ENCODE data around the gene ARL8B.
"Not testable (repeated sequence)": the region's sequence is repeated elsewhere in the genome, so short reads cannot be mapped to it uniquely, and the experiment has no call there.

Gene ARL8B

DNA sequence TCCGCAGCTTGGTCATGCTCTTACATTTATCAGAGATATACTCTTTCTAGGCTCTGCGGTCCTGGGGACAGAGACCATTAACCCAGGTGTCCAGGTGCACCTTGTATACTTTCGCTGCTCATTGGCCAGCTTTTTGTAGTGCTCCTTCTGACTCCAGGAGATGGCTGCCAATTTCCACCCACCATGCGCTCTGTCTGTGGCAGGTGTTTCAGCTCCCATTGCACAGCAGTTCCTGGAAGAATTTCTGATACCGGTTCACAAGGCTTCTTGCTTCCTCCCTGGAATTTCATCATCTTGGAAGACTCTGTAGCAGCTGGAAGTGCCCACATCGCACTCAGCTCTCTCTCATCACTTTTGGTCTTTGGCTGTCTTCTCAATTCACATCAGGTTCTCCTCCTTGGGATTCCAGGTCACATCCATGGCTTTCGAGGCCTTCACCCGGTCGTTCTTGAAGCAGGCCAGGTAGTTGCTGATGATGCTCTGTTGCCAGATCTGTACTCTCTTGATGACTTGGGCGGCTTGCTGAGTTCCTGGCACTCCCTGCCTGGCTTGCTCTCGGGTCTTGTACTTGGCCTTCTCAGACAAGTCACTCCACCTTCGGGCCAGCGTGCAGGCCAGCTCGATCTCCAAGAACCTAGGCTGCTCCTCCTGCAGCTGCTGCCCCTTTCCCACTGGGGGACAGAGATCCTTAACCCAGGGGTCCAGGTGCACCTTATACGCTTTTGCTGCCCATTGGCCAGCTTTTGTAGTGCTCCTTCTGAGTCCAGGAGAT is 41.1 kb upstream of the ARL8B start:
- Histone ChIP-seq H3K4me1 (no peaks in the 10 kb centered on the region), H3K27me3 (ENCODE audit: control insufficient read depth, insufficient read depth, low read length) (no peaks in the 10 kb centered on the region), H3K4me2 (ENCODE audit: low read length) (no peak overlapping the region), H3K36me3 (ENCODE audit: control insufficient read depth, insufficient read depth, low read length) (no peaks in the 10 kb centered on the region), H3K9me3 (ENCODE audit: control insufficient read depth, low read length) (no peaks in the 10 kb centered on the region), H3K27ac (no peak overlapping the region), H3K79me2 (no peaks in the 10 kb centered on the region), H3K4me3 (ENCODE audit: low read depth, low read length) (no peak overlapping the region), H2AFZ (no peak overlapping the region), H3K9ac (no peak overlapping the region)
- TF ChIP-seq CTCF (IDR thresholded peaks at IDR 0.05) = no peak

DNA sequence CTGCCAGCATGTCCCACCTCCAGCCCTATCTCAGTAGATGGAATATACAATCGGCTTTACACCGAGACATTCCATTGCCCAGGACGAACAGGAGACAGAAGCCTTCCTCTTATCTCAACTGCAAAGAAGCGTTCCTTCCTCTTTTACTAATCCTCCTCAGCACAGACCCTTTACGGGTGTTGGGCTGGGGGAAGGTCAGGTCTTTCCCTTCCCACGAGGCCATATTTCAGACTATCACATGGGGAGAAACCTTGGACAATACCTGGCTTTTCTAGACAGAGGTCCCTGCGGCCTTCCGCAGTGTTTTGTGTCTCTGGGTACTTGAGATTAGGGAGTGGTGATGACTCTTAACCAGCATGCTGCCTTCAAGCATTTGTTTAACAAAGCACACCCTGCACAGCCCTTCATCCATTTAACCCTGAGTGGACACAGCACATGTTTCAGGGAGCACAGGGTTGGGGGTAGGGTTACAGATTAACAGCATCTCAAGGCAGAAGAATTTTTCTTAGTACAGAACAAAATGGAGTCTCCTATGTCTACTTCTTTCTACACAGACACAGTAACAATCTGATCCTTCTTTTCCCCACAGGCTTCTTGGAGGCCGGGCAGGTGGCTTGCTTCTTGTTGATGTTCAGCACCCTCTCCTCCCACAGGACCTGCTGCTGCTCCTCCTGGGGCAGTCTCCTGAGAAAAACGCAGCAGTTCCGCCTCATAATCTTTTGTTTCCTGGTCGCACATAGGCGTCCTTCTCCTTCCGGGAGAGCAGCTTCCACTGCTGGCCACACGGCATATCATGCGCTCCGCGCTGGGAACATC is 39.9 kb upstream of the ARL8B start:
- not testable (repeated sequence) for H3K27me3 ChIP-seq (ENCODE audit: control insufficient read depth, insufficient read depth, low read length); H3K4me3 ChIP-seq (ENCODE audit: low read depth, low read length); H3K4me1 ChIP-seq; H3K27ac ChIP-seq; H2AFZ ChIP-seq; H3K79me2 ChIP-seq; H3K36me3 ChIP-seq (ENCODE audit: control insufficient read depth, insufficient read depth, low read length); H3K9ac ChIP-seq; H3K9me3 ChIP-seq (ENCODE audit: control insufficient read depth, low read length); H3K4me2 ChIP-seq (ENCODE audit: low read length)

DNA sequence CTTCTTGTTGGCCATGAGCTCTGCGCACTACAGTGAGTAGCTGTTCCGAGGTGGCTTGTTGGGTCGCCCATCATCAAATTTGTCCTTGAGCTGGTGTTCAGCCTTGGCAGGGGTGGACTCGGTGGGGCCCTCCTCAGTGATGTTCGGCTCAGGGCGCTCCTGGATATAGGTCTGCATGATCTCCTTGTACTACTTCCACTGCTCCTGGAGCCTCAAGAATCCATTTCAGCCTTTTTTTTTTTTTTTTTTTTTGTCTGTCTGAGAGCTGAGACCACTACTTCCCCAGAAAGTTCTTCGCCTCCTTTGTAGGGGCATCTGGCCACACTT is 39.3 kb upstream of the ARL8B start:
- Histone ChIP-seq H3K4me3 (ENCODE audit: low read depth, low read length) (no peak overlapping the region), H3K27ac (no peak overlapping the region), H3K4me2 (ENCODE audit: low read length) (no peak overlapping the region), H3K27me3 (ENCODE audit: control insufficient read depth, insufficient read depth, low read length) (no peaks in the 10 kb centered on the region), H3K9ac (no peak overlapping the region), H3K79me2 (no peaks in the 10 kb centered on the region), H3K4me1 (no peaks in the 10 kb centered on the region), H3K36me3 (ENCODE audit: control insufficient read depth, insufficient read depth, low read length) (no peaks in the 10 kb centered on the region), H3K9me3 (ENCODE audit: control insufficient read depth, low read length) (no peaks in the 10 kb centered on the region), H2AFZ (no peak overlapping the region)
- no peak for TF ChIP-seq CTCF (IDR thresholded peaks at IDR 0.05)

DNA sequence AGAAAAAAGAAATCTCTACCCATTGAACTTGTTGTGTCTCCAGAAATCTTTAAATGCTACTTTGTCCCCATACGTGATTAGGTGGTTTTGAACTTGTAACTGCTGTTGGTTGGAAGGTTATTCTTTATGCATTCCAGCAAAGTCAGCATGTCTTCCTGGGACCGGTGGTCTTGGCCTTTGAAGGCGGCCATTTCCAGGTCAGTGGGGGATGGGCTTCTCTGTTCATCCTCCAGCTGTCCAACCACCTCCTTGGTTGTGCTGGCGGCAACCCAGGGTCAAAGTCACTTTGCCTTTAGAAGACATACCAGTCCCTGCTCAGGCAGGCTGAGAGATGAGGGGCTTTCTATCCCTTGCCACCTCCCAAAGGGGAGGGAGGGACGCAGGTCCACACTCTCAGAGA is 37.9 kb upstream of the ARL8B start:
- no peaks in the 10 kb centered on the region for H3K27me3 ChIP-seq (ENCODE audit: control insufficient read depth, insufficient read depth, low read length)
- no peaks in the 10 kb centered on the region for H3K36me3 ChIP-seq (ENCODE audit: control insufficient read depth, insufficient read depth, low read length)
- H3K9me3 ChIP-seq (ENCODE audit: control insufficient read depth, low read length) = no peaks in the 10 kb centered on the region
- no peak overlapping the region for H2AFZ ChIP-seq
- no peak overlapping the region for H3K4me3 ChIP-seq (ENCODE audit: low read depth, low read length)
- no peak overlapping the region for H3K9ac ChIP-seq
- H3K4me2 ChIP-seq (ENCODE audit: low read length) = no peak overlapping the region
- no peak overlapping the region for H3K27ac ChIP-seq
- no peak for TF ChIP-seq CTCF (IDR thresholded peaks at IDR 0.05)
- no peaks in the 10 kb centered on the region for H3K4me1 ChIP-seq
- no peaks in the 10 kb centered on the region for H3K79me2 ChIP-seq

DNA sequence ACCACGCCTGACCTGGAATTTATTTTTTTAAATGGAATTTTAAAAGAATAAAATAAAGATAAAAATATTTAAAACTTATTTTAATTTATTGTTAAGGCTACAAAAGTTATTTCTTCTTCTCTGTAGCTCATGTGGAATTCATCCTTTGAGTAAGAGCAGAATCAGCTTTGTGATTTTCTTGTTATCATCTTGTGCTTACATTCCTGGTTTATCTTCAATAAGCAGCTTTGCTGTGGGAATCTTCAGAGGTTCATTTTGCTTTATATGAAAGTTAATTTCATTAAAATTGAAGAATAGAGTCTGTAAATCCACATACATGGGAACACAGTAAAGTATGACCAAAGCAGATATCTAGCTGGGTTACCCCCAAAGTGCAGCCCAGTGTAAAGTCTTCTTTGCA is 35.4 kb upstream of the ARL8B start:
- H3K4me1 ChIP-seq = no peaks in the 10 kb centered on the region
- H3K9me3 ChIP-seq (ENCODE audit: control insufficient read depth, low read length) = no peaks in the 10 kb centered on the region

More for the DNA sequence above, 35.4 kb upstream of the ARL8B start:
- Histone ChIP-seq H2AFZ (no peak overlapping the region), H3K27ac (no peak overlapping the region), H3K27me3 (ENCODE audit: control insufficient read depth, insufficient read depth, low read length) (no peaks in the 10 kb centered on the region), H3K4me2 (ENCODE audit: low read length) (no peak overlapping the region), H3K79me2 (no peaks in the 10 kb centered on the region), H3K9ac (no peak overlapping the region), H3K4me3 (ENCODE audit: low read depth, low read length) (no peak overlapping the region), H3K36me3 (ENCODE audit: control insufficient read depth, insufficient read depth, low read length) (no peaks in the 10 kb centered on the region)
- no peak for TF ChIP-seq CTCF (IDR thresholded peaks at IDR 0.05)

Measured in parathyroid adenoma (tissue), 2 donors.